Measurements from ENCODE around the gene DCTPP1.
"Not testable (repeated sequence)": the region's sequence is repeated elsewhere in the genome, so short reads cannot be mapped to it uniquely, and the experiment has no call there.

Gene DCTPP1

DNA sequence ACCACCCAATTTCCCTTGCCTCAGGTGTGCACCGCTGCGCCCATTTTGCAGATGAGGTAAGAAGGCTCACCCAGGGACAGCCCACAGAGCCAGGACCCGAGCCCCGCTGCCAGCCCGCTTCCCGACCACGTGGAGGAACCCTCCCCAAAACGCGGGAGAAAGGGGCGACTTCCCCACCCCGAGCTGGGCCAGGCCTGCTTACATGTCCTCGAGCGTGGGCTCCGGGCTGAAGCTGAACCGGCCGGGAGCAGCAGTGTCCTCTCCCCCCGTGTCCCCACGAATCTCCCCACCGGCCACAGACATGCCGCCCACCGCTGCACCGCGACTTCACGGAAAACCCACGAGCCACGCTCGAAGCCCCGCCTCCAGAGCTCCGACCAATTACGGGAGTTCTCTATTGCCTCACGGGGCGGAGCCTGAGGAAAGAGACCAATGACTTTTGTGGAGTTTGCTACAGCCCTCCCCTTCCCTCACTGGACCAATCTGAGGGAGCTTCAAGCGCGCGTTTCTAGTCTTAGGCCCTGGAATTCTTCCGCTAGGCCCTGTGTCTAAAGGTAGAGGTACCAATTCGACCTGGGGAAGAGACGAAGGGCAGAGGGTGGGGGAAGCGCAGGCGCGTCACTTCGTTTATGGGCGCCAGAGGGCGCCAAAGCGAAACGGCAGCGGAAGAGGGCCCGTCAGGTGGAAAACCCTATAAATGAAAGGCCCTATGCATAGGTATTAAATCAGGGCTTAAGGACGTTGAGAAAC lies at the start of gene DCTPP1:
Gene DCTPP1 (minus strand): TSS at position 353 of the 750 bp plus-strand sequence. CDS start 50 bp downstream, at position 303.
- peak; percentile 87 for FAIRE-seq

DNA sequence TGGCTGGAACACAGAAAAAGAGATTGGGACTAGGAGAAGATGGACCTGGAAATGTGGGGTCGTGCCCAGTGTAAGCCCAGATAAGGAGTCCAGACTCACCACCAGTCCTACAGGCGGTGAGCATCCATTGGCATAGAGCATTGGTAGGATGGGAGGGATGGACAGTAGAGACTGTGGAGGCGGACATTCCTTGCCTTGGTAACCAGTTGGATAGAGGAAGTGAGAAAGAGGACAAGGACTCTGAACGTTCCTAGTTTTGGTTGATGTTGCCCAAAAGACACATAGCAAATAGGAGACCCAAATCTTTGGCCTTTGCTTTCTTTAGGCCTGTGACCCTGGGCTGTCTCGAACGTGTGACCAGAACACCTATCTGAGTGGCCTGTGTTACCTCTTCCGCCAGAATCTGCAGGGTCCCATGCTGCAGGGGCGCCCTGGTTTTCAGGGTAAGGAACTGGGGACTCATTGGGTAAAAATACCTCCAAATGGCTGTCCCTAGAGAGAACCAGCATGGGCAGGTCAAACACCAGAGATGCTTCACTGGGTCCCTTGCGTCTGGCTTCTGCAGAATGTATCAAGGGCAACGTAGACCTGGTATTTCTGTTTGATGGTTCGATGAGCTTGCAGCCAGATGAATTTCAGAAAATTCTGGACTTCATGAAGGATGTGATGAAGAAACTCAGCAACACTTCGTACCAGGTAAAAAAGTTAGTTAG lies 49.1 kb upstream of the DCTPP1 start:
- no peak for FAIRE-seq

DNA sequence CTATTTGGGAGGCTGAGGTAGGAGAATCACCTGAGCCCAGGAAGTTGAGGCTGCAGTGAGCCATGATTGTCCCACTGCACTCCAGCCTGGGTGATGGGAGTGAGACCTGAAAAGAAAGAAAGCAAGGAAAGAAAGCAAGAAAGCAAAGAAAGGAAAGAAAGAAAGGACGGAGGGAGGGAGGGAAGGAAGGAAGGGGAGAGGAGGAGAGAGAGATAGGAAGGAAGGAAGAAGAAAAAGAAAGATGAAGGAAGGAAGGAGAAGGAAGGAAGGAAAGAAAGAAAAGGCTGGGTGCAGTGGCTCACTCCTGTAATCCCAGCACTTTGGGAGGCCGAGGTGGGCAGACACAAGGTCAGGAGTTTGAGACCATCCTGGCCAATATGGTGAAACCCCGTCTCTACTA lies 47.9 kb upstream of the DCTPP1 start:
- not testable (repeated sequence) for FAIRE-seq

DNA sequence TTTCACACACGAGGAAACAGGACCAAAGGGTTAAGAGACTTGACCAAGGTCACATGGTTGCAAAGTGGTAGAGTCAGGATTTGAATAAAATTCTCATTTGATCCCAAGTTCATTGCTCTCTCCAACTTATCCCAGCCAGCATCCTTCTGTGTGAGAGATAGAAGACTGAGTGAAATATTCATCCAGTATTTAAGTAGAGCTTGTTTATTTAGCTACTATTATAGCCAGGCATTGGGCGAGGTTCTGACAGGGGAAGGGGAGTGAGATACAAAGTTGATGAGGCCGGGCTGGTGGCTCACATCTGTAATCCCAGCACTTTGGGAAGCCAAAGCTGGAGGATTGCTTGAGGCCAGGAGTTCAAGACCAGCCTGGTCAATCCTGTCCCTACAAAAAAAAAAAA lies 47.2 kb upstream of the DCTPP1 start:
- no peak for FAIRE-seq

DNA sequence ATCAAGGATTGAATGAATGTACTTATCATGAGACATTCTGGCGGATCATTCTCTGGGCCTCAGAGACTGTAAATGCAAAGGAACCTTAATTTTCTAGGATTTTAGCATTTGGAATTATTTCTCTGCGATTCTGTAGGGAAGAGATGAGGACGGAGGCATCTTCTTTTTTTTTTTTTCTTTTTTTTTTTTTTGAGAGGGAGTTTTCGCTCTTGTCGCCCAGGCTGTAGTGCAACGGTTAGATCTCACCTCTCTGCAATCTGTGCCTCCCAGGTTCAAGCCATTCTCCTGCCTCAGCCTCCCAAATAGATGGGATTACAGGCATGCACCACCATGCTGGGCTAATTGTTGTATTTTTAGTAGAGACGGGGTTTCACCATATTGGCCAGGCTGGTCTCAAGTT lies 44.9 kb upstream of the DCTPP1 start:
- FAIRE-seq, result no peak

DNA sequence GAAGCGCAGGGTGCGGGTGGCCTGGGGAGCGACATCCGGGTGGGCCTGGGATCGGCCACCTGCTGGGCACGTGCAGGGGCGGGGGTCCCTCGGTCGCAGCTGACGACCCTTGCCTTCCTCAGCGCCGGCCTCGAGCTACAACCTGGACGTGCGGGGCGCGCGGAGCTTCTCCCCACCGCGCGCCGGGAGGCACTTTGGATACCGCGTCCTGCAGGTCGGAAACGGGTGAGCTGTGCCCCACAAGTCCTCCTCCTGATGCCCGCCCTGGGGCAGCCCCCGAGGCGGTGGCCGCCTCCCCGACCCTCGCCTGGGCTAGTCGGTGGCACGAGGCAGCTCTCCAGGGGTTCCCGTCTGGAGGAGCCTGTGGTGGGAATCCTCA lies 44.2 kb upstream of the DCTPP1 start:
- no peak for FAIRE-seq

DNA sequence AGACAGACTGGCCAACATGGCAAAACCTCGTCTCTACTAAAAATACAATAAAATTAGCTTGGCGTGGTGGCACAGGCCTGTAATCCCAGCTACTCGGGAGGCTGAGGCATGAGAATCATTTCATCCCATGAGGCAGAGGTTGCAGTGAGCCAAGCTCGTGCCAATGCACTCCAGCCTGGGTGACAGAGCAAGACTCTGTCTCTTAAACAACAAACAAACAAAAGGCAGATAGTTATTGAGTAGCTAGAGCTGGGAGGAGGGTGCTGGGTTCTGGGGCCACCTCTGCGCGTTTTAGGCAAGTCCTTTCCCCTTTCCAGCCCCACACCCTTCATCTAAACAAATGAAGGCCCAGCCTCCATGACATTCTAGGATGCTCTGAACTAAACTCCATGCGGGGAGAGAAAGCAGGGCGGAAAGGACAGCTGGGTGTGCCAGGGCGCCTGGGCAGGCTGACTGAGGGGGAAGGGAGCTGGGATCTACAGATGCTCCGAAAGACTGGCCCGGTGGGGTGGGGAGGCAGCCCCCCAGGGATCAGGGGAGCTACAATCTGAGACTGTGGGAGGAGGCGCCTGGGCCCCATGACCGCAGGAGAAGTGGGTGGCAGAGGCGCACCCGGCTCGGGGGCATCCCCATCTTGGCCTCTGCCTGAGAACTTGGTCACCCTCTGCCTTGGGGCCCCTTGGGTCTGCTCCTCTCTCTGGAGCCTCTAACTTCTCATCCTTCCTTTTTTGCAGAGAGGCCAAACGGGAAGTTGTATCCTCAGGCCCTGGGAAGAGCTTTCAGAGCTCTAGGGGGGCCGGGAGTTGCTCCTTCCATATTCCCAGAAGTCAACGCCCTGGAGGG lies 43.6 kb upstream of the DCTPP1 start:
- no peak for FAIRE-seq

DNA sequence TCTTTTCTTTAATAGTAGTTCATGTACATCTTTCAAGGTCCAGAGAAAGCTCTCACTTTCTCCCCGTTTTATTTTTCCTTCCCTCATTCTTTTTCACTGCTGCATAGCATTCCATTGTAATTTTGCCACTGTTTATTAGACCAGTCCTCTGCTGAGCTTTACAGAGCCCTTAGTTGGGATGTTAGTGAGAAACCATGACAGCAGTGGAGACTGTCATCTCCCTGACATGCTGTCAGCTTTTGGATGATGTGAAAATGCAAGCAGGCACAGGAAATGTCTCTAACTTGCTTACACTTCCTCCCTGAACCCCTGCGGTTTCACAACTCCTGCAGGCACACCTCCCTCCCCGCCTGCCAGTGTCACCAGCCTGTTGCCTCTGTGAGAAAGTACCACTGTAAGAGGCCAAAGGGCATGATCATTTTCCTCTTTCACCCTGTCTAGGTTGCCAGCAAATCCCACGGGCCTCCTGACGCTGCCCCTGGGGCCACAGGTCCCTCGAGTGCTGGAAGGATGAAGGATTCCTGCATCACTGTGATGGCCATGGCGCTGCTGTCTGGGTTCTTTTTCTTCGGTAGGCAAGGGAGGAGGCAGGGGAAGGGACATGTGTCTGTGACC lies 42.6 kb upstream of the DCTPP1 start, which contains the start of gene ITGAL:
Gene ITGAL (plus strand): TSS at position 415 of the 615 bp plus-strand sequence. CDS start 96 bp downstream, at position 511.
- FAIRE-seq, result no peak

DNA sequence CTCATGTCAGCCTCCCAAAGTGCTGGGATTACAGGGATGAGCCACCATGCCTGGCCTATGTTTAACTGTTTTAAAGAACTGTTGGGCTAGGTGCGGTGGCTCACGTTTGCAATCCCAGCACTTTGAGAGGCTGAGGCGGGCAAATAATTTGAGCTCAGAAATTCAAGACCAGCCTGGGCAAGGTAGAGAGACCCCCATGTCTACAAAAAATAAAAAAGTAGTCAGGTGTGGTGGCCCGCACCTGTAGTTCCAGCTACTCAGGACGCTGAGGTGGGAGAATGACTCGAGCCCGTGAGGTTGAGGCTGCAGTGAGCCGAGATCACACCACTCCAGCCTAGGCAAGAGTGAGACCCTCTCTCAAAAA lies 40.8 kb upstream of the DCTPP1 start:
- FAIRE-seq, result no peak

DNA sequence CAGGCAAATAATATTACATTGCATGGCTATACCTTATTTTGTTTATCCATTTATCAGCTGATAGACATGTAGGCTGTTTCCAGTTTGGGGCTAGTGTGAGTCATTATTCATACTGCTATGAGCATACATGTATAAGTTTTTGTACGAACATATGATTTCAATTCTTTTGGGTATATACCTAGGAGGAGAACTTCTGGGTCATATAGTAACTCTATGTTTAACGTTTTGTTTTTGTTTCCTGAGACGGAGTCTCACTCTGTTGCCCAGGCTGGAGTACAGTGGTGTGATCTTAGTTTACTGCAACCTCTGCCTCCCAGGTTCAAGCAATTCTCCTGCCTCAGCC lies 40.3 kb upstream of the DCTPP1 start:
- FAIRE-seq, result no peak

DNA sequence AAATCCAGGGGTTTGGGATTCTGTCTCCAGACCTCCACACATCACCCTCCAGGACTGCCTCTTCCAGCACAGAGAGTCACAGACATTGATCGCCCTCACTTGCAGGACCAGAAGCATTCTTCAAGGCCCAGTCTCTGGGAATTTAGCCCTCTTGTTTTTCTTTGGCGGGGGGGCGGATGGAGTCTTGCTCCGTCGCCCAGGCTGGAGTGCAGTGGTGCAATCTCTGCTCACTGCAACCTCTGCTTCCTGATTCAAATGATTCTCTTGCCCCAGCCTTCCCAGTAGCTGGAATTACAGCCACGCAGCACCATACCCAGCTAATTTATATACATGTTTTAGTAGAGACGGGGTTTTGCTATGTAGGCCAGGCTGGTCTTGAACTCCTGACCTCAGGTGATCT lies 34.2 kb upstream of the DCTPP1 start:
- no peak for FAIRE-seq

DNA sequence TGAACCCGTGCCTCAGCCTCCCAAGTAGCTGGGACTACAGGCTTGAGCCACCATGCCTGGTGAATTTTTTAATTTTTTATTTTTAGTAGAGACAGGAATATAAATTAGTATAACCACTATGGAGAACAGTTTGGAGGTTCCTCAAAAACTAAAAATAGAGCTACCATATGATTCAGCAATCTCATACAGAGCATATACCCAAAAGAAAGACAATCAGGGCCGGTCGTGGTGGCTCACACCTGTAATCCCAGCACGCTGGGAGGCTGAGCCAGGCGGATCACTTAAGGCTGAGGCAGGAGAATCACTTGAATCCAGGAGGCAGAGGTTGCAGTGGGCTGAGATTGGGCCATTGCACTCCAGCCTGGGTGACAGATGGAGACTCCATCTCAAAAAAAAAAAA lies 31.6 kb upstream of the DCTPP1 start:
- FAIRE-seq, result not testable (repeated sequence)

DNA sequence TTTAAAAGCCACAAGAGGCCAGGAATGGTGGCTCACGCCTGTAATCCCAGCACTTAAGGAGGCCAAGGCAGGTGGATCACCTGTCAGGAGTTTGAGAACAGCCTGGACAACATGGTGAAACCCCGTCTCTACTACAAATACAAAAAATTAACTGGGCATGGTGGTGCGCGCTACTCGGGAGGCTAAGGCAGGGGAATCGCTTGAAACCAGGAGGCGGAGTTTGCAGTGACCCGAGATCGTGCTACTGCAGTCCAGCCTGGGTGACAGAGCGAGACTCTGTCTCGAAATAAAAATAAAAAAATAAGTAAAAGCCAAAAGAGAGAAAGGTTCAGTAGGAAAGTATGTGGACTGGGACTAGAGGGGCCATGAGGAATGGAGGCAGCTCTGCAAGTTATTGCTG lies 29.6 kb upstream of the DCTPP1 start:
- FAIRE-seq, result no peak

DNA sequence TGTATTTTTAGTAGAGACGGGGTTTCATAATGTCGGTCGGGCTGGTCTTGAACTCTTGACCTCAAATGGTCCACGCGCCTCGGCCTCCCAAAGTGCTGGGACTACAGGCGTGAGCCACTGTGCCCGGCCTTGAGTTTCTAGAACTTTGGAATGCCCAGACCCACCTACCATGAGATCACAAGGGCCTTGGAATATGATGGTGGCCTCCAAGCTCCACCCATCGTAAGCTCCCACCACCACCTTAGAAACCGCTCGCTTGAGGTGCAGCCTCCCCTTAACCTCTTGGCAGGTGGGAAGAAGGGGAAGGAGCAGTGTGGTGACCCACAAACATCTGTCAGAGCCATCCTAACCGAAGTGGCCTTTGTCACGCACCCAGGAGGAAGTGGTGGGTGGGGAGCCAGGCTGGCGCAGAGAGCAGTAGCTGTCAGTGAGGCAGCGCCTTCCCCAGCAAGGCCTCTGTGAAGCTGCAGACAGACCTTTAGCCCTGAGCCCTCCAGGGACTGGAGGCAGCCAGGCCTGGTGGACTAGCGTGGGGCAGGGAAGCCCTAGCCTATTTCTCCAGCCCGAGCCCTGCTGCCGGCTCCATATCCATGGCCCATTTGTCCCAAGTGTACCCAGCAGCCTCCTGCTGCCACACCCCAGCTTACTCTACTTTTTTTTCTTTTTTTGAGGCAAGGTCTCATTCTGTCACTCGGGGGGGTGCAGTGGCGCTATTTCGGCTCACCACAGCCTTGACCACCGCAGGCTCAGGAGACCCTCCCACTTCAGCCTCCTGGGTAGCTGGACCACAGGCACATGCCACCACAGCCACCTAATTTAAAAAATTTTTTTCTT lies 28.9 kb upstream of the DCTPP1 start:
- FAIRE-seq, result no peak

DNA sequence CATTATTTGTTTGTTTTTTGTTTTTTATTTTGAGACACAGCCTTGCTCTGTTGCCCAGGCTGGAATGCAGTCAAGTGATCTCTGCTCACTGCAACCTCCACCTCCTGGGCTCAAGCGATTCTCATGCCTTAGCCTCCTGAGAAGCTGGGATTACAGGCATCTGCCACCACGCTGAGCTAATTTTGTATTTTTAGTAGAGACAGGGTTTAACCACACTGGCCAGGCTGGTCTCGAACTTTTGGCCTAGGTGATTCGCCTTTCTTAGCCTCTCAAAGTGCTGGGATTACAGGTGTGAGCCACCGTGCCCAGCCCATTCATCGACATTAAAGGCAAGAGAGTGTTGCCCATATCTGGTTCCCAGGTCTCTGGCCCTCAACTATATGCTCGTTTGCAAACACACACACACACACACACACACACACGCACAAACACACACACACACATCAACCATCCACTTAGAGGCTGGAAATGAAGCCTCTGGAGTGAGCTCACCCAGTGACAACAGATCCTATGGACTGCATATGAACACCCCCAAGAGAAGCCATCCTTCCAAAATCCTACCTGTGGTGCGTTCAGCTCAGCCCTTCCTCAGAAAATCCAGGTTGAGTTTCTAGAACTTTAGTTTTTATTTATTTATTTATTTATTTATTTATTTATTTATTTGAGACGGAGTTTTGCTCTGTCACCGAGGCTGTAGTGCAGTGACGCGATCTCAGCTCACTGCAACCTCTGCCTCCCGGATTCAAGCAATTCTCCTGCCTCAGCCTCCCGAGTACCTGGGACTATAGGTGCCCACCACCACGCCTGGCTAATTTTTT lies 28.1 kb upstream of the DCTPP1 start:
- FAIRE-seq, result no peak

DNA sequence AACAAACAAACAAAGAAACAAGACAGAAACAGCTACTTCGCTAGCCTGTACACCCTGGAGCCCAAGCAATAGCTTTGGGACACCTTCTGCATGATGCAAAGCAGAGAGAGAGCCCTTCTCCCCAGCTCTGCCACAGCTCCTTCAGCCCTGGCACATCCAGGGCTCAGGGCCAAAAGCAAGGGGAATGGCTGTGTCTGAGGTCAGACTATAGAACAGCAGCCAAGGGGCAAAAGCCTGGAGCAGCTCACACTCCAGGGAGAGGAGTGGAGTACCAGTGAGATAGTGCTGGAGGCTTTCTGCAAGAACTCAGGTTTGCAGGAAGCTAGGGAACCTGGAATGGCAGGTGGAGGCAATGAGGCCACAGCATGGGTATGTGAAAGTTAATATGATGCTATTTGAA lies 27.4 kb upstream of the DCTPP1 start:
- no peak for FAIRE-seq

DNA sequence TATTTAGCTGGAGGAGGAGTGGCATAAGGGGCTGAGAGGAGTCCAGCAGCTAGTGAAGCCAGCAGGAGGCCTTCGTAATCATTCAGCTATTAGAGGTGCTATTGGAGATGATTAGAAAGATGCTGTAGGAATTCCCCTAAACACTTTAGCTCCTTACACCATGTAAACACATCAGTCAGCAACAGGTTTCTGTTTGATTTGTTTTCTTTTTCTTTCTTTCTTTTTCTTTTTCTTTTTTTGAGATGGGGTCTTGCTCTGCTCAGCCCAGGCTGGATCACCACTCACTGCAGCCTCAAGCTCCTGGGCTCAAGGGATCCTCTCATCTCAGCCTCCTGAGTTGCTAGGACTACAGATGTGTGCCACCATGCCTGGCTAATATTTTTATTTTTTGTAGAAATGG lies 26.5 kb upstream of the DCTPP1 start:
- no peak for FAIRE-seq

DNA sequence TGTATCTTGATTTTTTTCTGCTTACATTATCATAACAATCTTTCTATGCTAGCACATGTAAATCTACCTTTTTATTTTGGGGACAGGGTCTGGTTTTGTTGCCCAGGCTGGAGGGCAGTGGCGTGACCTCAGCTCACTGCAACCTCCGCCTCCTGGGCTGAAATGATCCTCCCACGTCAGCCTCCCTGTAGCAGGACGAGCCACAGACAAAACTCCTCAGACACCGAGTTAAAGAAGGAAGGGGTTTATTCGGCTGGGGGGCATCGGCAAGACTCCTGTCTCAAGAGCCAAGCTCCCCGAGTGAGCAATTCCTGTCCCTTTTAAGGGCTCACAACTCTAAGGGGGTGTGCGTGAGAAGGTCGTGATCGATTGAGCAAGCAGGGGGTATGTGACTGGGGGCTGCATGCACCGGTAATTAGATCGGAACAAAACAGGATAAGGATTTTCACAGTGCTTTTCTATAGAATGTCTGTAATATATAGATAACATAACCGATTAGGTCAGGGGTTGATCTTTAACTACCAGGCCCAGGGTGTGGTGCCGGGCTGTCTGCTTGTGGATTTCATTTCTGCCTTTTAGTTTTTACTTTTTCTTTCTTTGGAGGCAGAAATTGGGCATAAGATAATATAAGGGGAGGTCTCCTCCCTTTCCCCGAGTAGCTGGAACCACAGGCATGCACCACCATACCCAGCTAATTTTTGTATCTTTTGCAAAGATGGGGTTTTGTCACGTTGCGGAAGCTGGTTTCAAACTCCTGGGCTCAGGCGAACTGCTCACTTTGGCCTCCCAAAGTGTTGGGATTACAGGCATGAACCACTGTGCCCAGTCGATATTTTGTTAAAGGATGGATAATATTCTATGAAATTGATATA lies 23.1 kb upstream of the DCTPP1 start:
- not testable (repeated sequence) for FAIRE-seq

DNA sequence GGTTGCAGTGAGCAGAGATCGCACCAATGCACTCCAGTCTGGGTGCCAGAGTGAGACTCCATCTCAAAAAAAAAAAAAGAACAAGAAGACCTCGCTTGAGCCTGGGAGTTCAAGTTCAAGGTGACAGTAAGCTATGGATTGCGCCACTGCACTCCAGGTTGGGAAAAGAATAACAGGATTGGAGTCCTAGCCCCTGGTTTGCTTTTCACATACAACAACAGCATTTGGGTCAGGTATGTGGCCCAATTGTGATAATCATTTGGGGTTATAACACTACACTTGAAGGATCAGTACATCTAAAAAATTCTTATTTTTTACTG lies 19.2 kb upstream of the DCTPP1 start:
- FAIRE-seq, result no peak

DNA sequence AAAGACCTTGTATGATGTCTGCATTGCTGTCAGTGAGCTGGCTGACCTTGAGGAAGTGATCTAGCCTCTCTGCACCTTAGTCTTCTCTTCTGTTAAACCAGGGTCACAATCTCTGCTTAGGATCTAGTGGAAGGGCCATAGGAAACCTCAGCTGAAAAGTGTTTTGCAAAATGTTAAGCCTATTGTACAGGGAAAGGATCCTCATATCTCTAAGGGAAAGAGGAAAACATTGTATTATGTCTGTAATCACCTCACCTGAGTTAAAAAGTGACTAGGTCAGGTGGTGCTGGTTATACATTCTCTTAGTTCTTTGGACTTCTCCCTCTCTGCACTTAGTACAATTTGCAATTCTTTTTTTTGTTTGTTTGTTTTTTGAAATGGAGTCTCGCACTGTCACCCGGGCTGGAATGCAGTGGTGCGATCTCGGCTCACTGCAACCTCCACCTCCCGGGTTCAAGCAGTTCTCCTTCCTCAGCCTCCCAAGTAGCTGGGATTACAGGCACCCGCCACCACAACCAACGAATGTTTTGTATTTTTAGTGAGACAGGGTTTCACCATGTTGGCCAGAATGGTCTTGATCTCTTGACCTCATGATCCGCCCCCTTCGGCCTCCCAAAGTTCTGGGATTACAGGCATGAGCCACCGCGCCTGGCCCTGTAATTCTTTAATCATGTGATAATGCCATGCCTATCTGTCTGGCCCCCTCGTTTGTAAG lies 17.8 kb upstream of the DCTPP1 start:
- FAIRE-seq, result no peak

Measured in TTC549 (cell line).